Neural cell (in vitro differentiated cells): ENCODE results near the gene CRYAB.

Source experiments
- EP300 ChIP-seq: fragments of 450-650 bp; conservative IDR thresholded peaks from 2 replicates; pipeline ENCODE4 v1.6.1; 2014; ENCODE audit warnings: antibody characterized with exemption, mild to moderate bottlenecking, moderate library complexity; ENCODE audit not compliant: poor library complexity, severe bottlenecking
- EZH2 ChIP-seq: fragments of 200-600, 300-800 bp; shearing (Covaris generic), sonication (generic); IDR thresholded peaks from 2 replicates; pipeline ENCODE4 v1.6.1; 2014; ENCODE audit warnings: antibody characterized with exemption, low read length, borderline replicate concordance, mild to moderate bottlenecking; ENCODE audit not compliant: insufficient read depth, poor library complexity, severe bottlenecking
- MXI1 ChIP-seq: fragments of 450-650 bp; conservative IDR thresholded peaks from 2 replicates; pipeline ENCODE4 v1.6.1; 2014; ENCODE audit warnings: antibody characterized with exemption, mild to moderate bottlenecking; ENCODE audit not compliant: poor library complexity, severe bottlenecking
- POLR2AphosphoS5 ChIP-seq: IDR thresholded peaks from 2 replicates; pipeline ENCODE4 v1.6.1; 2012
- RAD21 ChIP-seq: fragments of 450-650 bp; conservative IDR thresholded peaks from 2 replicates; pipeline ENCODE4 v1.6.1; 2014; ENCODE audit warnings: antibody characterized with exemption, mild to moderate bottlenecking, moderate library complexity
- SMC3 ChIP-seq: fragments of 450-650 bp; conservative IDR thresholded peaks from 2 replicates; pipeline ENCODE4 v1.6.1; 2014; ENCODE audit warnings: antibody characterized with exemption, mild to moderate bottlenecking, moderate library complexity; ENCODE audit not compliant: poor library complexity
- TAF1 ChIP-seq: IDR thresholded peaks from 2 replicates; pipeline ENCODE4 v1.6.1; 2012; ENCODE audit warnings: low read depth
- TF ChIP-seq, protein P1 (sequence below): fragments of 450-650 bp; IDR thresholded peaks from 2 replicates; pipeline ENCODE4 v1.5.1; 2014; ENCODE audit warnings: antibody characterized with exemption, mild to moderate bottlenecking, moderate library complexity; ENCODE audit not compliant: poor library complexity, severe bottlenecking
- TF ChIP-seq, protein P2 (sequence below): IDR thresholded peaks from 2 replicates; pipeline ENCODE4 v1.6.1; 2012; ENCODE audit warnings: borderline replicate concordance

DNA sequence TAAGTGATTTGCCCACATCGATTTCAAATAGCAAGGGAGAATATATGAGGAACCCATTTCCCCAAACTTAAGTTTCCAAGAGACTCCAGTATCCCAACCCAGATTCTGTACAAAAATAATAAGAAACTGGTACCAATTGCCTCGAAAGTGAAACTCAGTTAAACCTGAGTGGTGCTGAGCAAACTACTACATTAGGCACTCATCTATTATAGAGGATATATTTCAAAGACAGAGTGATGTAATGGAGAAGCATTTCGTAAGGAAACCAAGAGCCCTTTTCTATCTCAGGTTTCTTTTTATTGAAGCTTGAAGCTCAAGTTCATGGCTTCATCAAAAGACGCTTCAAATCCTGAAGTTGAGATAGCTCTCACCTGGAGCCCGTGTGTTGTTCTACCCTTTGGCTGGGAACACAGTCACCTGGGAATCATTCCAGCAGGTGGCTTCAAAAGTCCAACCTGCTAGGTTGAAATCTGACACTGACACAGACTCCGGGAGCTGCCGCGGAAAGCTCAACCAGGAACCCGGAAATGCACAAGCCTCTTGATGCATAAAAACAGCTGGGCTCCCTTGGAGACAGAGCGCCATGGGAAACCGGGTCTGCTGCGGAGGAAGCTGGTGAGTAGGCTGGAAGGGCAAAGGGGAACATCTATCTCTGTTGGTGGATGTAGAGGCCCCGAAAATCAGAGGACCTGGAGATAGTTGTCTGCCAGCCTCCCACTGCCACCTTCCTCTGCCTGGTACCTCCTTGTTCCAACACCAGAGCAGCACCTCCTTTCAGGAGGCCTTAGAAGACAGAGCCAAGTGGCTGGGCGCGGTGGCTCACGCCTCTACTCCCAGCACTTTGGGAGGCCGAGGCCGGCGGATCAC, 7.1 kb upstream of the CRYAB start, which contains the start of gene C11orf52:
- TF ChIP-seq, protein P1, sequence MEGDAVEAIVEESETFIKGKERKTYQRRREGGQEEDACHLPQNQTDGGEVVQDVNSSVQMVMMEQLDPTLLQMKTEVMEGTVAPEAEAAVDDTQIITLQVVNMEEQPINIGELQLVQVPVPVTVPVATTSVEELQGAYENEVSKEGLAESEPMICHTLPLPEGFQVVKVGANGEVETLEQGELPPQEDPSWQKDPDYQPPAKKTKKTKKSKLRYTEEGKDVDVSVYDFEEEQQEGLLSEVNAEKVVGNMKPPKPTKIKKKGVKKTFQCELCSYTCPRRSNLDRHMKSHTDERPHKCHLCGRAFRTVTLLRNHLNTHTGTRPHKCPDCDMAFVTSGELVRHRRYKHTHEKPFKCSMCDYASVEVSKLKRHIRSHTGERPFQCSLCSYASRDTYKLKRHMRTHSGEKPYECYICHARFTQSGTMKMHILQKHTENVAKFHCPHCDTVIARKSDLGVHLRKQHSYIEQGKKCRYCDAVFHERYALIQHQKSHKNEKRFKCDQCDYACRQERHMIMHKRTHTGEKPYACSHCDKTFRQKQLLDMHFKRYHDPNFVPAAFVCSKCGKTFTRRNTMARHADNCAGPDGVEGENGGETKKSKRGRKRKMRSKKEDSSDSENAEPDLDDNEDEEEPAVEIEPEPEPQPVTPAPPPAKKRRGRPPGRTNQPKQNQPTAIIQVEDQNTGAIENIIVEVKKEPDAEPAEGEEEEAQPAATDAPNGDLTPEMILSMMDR: no peak
- TF ChIP-seq, protein P2, sequence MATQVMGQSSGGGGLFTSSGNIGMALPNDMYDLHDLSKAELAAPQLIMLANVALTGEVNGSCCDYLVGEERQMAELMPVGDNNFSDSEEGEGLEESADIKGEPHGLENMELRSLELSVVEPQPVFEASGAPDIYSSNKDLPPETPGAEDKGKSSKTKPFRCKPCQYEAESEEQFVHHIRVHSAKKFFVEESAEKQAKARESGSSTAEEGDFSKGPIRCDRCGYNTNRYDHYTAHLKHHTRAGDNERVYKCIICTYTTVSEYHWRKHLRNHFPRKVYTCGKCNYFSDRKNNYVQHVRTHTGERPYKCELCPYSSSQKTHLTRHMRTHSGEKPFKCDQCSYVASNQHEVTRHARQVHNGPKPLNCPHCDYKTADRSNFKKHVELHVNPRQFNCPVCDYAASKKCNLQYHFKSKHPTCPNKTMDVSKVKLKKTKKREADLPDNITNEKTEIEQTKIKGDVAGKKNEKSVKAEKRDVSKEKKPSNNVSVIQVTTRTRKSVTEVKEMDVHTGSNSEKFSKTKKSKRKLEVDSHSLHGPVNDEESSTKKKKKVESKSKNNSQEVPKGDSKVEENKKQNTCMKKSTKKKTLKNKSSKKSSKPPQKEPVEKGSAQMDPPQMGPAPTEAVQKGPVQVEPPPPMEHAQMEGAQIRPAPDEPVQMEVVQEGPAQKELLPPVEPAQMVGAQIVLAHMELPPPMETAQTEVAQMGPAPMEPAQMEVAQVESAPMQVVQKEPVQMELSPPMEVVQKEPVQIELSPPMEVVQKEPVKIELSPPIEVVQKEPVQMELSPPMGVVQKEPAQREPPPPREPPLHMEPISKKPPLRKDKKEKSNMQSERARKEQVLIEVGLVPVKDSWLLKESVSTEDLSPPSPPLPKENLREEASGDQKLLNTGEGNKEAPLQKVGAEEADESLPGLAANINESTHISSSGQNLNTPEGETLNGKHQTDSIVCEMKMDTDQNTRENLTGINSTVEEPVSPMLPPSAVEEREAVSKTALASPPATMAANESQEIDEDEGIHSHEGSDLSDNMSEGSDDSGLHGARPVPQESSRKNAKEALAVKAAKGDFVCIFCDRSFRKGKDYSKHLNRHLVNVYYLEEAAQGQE: no peak
- no peak for TF ChIP-seq EP300
- TF ChIP-seq TAF1: no peak
- no peak for TF ChIP-seq EZH2
- no peak for TF ChIP-seq POLR2AphosphoS5
- no peak for TF ChIP-seq MXI1
- TF ChIP-seq SMC3: no peak
- no peak for TF ChIP-seq RAD21
